NCI-H510A (cell line): ENCODE measurements around the gene ESR1.
"Not testable (repeated sequence)": the region's sequence is repeated elsewhere in the genome, so short reads cannot be mapped to it uniquely, and the experiment has no call there.

ENCODE experiments used
- DNase-seq: peaks from one replicate; lab custom pipeline; 2025; lab: John Stamatoyannopoulos, UW

Gene ESR1

DNA sequence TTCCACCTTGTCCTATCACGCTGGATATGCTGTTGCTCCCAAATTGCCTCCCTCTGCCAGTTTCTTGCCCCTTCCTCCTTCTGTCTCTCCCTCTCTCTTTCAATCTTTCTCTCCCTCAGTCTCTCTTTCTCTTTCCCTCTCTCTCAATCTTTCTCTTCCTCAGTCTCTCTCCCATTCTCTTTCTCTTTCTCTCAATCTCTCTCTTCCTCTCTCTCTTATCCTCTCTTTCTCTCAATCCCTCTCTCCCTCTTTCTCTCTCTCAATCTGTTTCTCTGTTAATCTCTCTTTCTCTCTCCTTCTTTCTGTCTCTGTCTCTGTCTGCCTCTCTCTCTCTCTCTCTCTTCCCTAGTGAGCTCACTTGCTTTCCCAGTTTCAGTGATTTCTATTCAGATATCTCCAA lies 245.8 kb downstream of the ESR1 start:
- no peak for DNase-seq

DNA sequence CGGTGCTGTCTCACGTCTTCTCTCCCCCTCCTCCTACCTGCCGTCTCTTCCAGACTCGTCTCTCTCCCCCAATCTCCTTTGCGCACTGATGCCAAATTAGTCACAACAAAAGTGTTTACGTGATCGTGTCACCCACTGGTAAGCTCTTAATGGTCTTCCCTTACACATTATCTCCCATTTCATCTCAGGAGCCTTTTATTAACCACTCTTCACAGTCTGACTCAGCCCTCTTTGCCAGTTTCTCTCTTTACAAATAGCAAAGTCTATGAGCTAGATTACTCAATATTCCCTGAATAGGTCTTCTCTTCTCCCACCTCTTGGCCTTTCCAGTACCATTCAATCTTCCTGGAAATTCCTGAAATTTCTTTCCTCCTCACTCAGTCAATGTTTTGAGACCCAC lies 247.0 kb downstream of the ESR1 start:
- DNase-seq: no peak

DNA sequence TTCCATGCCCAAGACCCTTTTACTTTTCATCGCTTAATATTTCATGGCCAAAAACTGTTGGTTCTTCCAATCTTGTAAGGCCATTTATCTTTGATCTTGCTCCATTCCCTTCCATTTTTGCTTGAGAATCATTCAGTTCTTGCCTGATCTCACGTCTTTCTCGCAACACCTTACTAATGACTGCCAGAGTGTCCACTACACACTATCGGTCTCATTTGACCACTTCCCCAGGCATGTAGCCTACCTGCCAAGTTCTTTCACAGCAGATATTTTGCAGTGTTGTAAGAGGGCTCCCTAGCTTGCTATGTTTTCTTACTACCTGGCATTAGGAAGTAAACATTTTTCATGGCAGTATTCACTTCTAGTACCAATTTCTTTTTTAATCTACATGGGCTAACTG lies 248.0 kb downstream of the ESR1 start:
- no peak for DNase-seq

DNA sequence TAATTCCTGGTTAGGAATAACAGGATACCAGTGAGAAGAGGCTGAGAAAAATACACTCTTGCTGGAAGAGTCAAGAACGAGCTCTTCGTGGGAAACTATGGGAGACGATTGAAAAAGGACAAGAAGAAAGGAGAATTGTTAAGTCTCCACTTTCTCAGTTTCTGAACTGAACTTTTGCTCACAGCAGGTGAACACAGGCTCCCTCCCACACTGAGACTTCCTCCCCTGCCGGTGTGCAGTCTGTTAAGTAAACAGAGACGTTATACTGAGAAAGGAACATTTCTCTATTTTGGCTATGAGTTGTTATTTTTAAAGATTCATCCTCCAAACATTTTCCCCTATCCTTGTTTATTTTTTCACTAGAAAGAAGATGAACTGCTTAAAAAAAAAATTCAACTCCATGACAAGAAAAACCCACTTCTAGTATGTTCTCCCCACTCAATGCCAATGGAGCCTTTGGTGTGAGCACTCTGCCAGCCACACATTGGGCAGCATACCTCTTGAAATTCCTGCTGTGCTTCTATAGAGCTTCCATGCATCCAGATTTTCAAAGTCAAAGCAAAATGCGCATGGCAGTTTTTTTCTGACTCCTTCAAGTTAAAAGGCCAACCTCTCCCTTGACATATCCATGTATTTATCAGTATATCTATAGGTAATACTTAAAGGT lies 250.5 kb downstream of the ESR1 start:
- DNase-seq: no peak

DNA sequence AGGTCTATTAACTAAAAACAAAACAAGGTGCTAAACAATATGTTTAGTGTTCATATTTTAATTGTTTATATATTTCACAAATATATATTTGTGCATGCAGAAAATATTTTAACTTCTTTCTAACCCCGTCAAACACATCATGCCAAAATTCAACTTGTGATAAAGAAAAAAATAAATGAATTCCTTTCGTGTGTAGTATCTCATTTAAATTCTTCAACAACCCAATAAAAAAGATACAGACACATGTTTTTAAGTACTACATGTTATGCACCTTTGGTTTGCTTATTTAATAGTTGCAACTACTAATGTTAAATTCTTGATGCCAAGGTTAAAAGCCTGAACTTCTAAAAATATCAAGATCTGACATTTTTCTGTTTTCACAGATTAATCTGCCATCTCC lies 252.4 kb downstream of the ESR1 start:
- DNase-seq: no peak

DNA sequence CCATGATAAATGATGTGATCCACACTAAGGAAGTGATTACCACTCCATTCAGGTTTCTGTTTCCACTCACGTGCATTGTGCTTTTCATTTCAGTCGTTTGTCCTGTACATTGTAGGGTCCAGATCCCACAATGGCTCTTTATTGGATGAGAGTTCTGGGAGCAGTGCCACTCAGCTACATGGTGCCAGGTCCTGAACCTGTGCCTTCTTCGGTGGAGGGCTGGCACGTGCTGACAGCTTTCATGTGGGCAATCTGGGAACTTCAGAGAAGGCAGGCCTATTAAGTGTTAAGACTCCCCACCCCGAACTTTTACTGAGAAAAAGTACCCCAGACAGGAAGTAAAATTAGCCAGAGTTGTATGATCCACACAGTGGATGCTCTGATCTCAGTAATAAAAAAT lies 255.0 kb downstream of the ESR1 start:
- DNase-seq: no peak

DNA sequence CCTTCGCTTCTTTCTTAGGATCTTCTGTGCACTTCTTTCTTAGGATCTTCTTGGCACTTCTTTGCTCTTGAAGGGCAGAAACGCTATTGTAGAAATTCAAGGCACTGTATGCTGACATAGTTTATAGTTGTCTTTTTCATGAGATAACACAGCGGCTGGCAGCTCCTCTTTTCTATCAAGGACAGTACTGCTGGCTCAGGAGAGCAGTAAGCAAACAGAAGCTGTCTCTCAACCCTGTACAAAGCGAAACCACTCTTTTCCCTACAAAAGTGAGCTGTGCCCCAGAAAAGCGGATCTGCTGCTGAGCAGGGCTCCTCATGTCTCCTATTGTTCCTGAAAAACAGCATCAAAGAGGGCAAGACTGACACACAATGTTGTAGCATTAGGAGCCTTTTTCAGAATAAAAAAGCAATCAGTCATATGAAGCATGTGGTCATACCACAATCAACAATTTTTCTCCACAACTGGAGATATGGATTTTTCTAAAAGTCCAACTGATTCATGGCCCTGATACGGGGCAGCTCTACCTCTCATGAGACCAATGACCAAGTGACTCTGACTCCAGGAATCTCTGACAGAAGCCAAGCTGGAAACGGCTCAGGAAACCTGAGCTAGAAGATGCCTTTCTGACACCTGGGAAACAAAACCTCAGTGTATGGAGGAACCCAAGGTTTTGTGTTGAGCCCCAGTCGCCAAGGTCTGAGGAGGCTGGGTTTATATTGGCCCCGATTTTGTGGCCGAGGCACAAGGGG lies 255.9 kb downstream of the ESR1 start:
- no peak for DNase-seq

DNA sequence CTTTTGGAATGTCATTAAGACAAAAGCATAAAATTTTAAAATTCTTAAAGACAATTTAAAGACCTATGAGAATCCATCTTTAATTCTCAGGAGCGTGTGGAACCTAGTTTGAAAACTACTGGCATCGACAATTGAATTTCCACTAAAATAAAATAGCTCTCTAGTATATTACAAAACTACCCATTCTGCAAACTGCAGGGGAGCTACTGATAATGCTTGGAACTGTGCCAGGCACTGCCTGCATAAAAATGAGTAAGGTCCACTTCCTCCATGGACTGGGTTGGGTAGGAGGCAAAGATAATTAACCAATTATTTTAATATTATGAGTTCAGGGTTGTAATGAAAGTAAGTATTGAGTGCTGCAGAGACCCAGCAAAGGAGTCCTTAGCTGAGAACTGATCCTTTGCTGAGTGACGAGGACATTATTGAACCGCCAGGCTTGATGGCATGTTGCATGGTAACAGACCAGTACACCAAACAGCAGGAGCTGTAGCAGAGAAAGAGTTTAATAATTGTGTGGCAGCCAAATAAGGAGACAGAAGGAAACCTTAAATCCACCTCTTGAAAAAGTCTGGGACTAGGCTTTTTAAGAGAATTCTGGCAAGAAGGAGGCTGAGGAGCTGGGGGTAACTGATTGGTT lies 261.3 kb downstream of the ESR1 start:
- DNase-seq: no peak

DNA sequence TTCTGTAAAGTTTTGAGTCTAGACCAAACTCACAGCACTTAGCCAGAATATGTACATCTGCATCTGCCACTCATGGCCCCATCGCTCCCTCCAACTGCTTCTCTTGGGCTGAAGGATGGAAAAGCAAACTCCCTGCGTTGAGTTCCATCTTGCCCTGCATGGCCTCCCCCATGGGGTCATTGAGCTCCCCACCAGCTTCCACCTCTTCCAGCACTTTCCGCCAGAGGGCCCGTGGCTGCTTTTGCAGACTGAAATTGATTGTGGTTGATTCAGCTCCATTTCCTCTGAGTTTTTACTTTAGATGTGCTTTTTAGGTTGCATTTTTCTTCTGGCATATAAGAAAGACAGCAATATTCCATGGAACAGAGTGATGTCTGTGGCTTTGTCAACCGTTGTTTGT lies 263.1 kb downstream of the ESR1 start:
- no peak for DNase-seq

DNA sequence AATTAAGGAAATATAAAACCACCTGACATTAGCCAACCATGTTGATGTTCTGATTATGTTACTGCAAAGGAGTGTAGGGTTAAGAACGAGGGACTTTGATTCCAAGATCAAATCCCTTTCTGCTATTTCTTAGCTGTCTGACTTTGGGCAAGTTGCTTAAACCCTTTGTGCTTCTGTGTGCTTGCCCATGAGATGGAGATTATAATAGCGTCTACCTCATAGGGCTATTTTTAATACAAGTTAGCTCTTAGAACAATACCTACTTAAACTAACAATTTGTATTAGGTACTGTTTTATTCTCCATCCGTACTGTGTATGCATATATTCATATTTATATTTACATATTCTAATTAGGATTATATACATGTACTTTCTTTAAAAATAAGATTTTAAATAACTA lies 263.8 kb downstream of the ESR1 start:
- DNase-seq: no peak

DNA sequence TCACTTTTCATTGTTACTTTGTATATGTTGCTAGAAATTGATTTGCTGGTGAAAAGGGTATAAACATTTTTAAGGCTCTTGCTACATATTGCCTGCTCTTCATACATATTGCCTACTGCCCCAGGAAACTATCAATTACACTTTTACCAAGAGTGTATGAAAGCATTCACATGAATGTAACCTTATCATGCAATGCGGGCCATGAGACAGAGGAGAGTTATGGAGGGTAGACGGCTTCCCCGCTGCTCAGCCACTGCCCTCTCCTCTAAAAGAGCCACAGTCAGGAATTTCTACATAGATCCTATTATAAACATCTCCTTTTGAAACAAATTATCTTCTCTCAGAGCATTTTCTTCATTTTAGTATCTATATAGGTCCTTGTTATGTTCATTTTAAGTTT lies 264.4 kb downstream of the ESR1 start:
- no peak for DNase-seq

DNA sequence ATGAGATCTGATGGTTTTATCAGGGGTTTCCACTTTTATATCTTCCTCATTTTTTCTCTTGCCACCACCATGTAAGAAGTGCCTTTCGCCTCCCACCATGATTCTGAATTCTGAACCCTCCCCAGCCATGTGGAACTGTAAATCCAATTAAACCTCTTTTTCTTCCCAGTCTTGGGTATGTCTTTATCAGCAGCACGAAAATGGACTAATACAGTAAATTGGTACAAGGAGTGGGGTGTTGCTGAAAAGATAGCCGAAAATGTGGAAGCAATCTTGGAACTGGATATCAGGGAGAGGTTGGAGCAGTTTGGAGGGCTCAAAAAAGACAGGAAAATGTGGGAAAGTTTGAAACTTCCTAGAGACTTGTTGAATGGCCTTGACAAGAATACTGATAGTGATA lies 268.8 kb downstream of the ESR1 start:
- DNase-seq: not testable (repeated sequence)

DNA sequence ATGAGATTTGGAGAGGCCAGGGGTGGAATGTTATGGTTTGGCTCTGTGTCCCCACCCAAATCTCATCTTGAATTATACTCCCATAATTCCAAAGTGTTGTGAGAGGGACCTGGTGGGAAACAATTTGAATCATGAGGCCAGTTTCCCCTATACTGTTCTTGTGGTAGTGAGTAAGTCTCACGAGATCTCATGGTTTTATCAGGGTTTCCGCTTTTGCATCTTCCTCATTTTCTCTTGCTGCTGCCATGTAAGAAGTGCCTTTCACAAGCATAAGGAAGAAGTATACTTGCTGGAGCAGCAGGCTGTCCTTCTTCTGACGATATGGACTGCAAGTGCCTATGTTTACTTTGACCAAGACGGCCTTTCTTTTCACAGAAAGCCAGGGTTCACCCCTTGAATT lies 270.5 kb downstream of the ESR1 start:
- no peak for DNase-seq

DNA sequence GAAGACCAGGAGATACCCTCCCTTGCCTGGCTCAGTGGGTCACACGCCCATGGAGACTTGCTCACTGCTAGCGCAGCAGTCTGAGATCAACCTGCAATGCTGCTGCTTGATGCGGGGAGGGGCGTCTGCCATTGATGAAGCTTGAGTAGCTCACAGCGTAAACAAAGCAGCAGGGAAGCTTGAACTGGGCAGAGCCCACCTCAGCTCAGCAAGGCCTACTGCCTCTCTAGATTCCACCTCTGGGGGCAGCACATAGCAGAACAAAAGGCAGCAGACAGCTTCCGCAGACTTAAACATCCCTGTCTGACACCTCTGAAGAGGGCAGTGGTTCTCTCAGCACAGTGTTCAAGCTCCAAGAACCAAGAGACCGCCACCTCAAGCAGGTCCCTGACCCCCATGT lies 271.3 kb downstream of the ESR1 start:
- no peak for DNase-seq

DNA sequence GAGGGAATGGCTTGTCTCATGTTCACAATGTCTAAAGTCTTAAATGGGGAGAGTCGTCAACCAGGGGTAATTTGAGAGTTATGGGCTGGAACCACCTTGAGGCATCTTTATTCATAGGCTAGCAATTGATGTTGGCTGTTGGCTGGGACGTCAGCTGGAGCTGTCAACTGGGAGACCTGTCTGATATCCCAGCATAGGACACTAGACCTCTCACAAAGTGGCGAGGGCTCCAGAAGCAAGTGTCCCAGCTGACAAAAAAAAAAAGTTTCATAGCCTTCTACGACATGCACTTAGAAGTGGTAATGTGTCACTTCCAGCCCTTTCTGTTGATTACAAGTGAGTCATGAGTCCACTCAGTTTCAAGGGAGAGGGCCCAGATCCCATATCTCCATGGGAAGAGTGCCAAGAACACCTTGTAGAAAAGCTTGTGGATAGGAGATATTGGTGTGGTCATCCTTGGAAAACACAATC lies 278.0 kb downstream of the ESR1 start:
- no peak for DNase-seq

DNA sequence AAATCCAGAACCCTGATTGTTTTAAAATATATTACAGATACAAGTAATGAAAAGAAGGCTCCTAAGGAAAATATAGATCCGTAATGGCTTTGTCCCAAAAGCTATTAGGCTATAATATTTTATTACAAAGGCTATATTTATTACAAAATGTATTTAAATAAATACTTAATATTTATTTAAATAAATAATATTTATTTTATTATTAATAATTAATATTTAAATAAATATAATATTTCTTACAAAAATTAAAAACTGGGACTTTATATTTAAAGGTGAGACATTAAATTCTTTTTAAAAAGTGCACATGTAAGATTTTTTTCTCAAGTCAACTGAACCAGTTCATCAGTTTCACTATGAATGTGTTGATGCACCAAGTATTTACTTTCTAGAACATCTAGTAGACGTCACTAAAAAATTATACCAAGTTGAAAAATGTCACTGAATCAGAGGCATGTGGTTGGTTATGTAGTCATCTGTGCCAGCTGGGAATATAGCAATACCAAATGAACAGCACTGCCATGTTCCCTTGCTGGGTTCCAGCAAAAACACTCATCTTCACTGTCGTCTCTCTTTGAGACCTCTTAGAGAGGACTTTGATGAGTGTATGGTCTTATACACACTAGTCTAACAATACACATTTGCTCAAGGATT lies 278.9 kb downstream of the ESR1 start:
- no peak for DNase-seq

DNA sequence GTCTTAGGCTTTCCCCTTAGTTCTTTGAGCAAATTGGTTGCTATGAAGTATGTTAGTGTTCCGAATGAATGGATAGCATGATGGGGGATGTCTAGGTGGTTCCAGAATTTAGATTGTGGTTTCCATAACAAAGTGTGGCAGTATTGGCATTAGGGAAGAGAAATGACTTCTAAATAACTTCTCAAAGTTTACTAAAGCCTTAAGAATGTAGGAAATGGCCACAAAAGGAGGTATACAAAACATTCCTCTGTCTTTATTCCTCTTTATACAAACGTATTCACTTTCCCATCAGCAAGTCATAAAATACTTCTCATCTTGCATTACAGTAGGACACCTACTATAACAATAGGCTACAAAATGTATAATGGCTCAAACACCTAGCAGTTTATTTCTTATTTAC lies 279.6 kb downstream of the ESR1 start:
- no peak for DNase-seq

DNA sequence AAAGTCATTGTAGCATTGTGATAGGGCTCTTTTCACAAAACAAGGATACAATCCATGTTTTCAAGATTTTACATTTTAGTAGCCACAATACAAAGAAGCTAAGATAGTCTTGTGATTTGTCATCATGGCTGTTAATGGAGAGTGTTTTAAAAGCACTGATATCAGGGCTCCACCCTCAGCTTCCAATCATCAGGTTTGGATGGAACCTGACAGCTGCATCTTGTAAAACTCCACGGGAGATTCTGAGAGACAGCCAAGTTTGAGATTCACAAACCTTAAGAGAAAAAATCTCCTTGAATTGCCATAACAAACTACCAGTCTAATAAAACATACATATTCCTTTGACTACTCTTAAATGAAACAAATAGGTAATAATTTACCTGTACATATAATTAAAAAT lies 280.2 kb downstream of the ESR1 start:
- DNase-seq: no peak

DNA sequence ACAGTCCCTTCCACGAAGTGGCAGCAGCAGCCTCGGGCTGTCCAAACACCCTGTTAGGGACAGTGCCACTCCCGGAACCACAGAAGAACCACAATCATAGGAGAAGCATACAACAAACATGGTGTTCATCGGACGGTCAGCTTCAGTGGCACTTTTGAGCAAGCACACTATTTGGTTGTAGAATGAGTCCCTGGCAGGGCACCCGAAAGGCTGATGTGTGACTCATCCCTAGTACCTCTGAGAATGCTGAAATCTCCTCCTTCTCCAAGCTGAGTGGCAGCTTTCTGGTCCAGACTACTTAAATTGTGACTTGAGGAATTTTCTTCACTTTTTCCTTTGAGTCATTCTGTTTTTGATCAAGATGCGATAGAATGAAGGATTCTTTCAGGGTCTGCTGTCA lies 282.5 kb downstream of the ESR1 start:
- no peak for DNase-seq

DNA sequence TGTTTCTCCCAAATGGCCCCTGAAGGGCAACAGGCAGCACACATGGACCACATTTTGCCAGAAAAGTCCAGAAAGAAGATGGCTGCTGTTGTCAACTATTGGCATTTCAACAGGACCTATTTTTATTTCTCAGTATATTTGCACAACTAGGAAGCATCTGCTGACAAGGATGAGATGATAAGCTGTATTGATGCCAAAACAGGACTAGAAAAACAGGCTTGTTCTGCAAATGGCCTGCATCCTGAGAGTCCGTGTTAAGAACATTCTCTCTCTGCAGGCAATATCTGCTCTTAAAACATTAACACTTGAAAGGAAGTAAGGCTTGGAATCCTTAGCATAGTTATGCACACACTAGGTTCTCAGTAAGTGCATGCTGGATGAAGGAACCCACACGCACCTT lies 283.7 kb downstream of the ESR1 start:
- no peak for DNase-seq

DNA sequence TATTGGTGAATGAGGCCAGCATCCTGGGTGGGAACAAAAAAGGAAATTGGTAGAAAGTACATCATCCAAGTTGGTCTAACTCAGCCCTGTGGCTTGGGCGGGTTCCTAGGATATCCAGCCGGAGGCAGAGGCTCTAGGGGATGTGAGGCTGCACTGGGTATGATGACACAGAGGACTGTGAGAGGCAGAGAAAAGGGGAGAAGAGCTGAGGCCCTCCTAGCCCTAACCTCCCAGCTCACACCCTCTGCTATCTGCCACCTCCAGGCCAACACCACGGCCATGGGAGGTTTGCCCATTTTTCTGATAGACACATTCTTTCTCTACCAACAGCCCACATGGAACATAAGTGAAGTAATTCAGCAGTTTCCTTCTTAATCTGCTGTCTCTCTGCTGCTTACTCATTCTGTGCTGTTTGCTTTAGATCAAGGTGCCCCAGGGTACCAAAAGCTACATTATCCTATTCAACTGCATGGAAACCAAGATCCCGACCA lies 284.4 kb downstream of the ESR1 start:
- DNase-seq: no peak

DNA sequence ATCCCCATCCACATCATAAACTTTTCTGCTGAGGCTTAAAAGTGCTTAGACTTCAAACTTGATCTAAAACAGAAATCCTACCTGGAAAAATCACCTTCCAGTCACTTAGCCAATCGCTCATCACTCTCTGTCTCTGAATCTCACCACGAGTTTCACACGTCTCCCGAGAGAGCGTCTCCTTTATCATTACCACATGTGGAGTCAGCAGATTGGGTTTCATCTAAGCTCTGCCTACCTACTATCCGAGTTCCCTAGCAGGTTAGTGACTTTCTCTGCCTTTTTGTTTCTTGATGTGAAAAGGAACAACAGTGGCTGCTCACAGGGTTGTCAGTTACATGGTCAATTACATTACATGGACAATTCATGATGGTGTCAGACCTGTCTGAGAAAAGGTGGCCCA lies 286.2 kb downstream of the ESR1 start:
- no peak for DNase-seq

DNA sequence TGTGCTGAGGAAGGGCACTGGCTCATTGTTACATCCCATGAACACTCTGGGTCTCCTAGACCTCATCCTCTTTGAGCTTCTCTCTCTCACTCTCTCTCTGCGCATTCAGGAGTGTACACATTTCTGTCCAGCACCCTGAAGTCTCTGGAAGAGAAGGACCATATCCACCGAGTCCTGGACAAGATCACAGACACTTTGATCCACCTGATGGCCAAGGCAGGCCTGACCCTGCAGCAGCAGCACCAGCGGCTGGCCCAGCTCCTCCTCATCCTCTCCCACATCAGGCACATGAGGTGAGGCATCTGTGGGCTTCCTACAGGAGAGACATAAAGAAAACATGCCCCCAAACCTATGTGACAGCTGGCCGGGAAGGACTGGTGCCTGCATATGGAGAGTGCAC lies 286.8 kb downstream of the ESR1 start:
- no peak for DNase-seq
